ENCODE results near the gene CALML5.

The CALML5 gene

DNA sequence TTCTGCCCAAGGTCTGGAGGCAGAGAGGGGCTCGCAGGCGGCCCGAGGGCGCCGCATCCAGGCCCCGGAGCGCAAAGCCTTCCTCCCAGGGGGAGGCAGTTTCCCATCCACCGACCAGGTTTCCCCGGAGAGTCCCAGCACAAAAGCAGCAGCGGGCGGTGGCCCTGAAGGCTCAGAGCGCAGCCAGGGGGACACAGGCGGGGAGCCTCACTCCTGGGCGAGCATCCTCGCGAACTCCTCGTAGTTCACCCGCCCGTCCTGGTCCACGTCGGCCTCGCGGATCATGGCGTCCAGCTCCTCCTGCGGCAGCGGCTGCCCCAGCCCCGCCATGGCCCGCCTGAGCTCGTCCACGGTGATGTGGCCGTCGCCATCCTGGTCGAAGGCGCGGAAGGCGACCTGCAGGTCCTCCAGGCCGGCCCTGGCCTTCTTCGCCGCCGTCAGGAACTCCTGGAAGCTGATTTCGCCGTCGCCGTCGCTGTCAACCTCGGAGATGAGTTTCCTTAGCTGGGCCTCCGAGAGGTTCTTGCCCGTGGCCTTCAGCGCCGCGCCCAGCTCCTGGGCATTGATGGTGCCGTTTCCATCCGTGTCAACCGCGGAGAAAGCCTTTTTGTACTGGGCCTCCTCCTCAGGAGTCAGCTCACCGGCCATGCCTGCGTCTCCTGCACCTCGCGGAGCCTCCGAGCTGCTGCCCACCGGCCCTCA is 428 bp downstream of the CALML5 start:
- no peak for DNase-seq

DNA sequence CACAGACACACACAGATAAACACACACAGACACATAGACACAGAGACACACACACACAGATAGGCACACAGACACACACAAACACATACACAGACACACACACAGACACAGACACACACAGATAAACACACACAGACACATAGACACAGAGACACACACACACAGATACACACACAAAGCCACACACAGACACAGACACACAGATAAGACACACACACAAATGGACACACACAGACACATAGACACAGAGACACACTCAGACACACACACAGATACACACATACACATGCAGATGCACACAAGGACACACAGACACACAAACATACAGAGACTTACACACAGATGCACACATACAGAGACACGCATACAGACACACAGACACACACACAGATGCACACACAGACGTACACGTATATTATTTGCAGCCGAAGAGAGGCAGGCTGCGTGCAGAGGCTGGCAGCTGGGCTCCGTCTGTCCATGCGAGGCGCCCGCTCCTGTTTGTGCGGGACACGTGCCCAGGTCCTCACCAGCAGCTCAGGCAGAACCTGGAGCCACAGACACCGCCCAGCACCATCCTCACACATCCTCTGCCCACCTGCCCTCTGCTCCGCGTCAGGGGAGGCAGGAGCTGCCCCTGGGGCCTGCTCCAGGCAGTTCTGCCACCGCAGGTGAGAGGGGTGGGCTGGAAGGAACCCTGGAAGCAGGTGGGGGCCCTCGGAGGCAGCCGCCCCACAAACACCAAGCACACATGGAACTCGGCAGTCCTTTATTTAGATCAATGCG is 1.2 kb downstream of the CALML5 start:
- DNase-seq, result no peak

DNA sequence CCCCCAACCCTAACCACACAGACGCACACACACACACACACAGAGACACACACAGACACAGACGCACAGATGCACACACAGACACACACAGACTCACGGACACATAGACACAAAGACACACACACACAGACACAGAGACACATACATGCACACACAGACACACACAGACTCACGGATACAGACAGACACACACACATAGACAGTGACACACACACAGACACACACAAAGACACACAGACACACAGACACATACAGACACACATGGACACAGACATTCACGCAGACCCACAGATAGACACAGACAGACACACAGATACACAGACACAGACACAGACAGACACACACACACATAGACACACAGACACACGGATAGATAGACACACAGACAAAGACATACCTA is 2.1 kb downstream of the CALML5 start:
- no peak for DNase-seq

DNA sequence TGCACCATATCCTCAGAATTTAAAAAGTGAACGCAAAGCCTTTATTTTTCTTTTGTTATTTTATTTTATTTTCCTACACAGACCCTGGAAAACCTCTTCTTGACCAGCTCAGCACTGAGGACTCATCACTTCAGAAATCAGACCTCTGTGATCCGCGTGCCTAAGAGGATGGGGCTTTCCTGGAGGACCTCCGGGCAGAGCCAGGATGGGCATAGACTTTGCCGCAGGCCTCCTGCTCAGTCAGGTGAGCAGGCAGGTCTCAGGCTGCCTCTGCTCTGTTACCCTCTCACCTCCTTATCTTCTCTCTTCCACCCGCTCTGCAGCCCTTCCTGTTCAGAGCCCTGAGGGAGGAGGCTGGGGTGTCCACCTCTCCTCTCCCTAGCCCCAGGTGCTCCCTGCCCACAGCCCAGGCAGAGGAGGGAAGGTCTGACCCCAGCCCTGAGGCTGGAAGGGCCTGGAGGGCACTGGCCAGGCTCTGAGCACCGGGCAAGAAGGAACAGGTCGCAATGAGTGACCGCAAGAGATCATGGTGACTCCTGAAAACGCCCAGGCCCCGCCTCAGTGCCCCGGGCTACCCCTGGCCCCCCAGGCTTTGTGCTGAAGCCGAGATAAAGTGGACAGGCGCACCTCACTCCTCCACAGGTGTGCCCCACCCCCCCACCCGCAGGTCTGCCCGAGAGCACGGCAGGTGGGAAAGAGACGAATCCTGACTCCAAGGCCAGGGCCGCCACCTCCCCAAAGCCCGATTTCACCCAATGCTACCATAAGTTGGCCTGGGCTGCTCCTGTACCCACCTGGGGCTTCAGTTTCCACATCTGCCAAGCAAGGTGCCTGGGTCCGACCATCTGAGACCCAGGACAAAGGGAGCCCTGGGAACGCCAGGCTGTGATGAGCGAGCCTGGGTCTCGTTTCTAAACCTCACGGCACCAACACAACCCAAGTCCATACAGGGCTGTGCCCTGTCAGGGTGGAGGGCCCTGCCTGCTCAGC is 2.8 kb downstream of the CALML5 start:
- DNase-seq, result no peak

DNA sequence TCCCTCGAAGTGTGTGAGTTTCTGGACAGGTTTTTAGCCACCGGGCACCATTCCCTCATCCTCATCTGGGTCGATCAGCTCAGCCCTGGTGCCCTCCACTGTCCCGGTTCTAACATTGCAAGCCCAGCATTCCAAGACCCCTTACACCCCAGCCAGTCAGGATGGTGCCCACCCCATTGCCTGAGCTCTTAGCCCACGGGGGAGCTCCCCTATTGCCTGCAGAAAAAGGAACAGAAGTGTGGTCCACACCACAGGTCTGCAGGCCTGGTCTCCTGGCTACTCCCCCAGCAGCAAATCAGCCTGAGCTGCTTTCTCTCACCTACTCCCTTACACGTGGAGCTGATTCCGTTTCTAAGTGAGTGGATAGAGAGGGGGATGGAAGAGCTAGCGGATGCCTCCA is 4.8 kb downstream of the CALML5 start:
- DNase-seq, result no peak

DNA sequence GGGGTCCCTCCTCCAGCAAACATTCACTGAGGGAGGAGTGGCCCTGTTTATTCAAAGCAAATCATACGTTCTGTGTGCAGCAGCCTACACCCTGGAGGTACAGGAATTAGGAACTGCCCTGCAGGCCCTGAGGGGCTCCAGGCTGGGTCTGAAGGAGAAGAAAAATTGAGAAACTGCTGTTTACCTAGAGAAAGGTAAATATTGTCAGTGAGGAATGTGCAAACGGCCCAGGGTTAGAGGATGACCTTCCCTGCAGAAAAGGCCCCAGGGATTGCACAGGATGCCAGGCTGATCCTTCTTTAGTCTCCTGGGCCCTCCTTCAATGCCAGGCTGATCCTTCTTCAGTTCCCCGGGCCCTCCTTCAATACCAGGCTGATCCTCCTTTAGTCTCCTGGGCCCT is 5.7 kb downstream of the CALML5 start:
- DNase-seq, result no peak

DNA sequence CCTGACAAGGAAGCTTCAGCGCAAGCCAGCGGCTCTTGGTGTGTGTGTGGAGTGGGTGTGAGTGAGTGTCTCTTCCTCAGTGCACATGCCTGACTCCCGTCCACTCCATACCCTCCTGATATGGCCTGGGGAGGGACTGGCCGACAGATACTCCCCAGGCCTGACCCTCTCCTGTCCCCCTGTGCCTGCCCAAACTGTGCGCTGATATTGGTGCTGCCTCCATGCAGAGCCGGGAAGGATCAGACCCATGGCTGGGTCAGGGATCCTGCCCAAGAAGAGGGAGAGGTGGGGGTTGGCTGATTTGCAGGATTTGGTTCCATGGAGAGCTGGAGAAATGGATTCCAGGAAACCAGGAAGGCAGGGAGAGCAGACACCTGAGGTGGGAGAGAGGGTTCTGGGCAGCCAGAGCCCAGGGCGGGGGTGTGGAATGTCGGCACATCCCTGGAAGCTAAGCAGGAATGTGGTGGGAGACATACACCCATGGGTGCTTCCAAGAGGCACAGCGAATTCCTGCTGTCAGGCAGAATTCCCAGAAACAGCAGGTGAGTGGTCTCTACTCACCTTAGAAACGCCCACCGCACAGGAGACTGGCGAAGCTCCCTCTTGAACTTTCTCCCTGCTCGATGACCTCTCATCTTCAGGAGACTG is 6.3 kb downstream of the CALML5 start:
- no peak for DNase-seq

DNA sequence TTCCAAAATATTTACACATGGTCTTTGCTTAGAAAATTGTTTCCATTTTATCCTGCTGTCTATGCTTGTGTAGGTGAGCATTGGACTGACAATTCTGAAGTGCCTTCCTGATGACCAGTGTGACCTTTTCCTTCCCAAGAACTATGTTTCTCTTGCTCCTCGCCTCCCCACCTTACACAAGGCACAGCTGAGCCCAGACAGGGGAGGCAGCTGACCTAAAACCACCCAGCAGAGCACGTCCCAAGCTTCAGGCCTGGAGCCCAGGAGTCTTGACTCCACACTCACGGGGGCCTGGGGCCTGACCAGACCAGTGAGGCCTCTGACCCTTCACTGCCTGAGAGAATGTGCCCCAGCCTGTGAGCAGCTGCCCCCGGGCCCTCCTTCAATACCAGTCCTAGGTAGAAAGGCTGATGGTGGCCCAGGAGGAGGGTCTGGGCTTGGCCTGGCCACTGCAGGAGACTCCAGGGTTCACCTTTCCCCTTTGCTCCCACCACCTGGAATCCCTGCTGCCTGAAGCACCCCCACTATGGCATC is 7.0 kb downstream of the CALML5 start:
- no peak for DNase-seq

DNA sequence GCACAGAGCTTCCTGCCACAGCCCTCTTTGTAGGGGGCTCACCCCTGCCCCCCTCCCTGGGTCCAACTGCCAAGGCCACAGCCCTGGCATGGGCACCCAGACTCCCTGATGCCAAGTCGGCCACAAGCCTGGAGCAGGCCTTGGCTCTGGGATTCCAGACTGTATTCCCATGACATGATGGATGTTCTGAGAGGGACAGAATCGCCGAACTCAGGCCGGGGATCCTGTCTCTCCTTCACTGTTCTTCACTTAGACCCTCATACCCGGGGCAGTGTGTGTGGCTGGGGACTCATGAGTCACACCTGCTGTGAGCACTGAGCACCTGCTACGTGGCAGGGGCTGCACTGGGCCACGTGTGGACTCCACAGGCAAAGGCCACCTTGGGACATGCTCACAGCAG is 7.9 kb downstream of the CALML5 start:
- no peak for DNase-seq

DNA sequence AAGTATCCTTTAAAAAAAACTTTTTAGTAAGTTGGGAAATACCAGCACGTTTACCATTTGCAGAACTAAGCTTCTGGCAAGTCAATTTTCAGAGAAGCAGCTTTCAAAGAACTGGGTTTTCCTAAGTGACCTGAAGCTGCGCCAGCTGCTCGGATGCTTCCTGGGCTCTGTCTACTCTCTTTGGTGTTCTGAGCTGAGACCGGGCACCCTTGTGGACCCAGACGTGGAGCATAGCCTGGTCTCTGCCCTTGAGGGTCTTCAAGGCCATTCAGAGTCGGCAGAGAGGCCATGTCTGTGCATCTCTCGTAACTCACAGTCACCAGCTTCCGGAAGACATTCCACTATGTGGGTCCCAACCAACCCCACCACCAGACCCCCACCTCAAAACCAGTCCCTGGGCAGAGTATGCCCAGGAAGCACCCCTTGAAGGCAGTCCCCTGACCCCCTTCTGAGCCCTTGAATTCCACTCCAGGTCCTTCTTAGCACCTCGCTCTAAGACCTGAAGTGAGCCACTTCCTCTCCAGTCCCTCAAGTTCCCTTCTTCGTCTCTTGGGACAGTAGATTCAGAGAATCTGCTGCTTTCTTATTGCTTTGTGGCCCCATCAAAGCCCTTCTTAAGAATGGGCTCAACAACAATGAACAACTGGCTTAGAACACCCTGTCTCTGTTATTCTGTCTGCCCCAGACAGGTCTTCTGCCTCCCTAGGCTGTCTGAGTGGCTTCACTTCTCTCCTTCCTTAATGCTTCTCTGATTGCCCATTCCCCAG is 8.5 kb downstream of the CALML5 start:
- DNase-seq, result no peak

DNA sequence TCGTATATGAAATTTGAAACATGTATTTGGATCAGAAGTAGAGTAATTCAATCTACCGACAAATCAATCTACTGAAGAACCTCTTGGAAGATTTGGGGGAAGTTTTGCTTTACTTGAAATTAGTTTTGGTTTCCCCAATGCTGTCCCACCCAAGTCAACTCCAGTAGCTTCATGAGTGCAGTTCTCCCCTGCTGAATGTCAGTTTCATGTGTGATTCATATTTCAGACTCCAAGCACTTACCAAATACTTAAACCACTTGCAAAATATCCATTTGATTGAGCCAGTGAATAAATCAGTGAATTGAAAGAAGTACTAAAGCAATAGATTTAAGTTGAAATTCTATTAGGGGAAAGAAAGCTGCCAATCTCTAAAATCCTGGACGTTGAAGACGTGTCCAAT is 9.3 kb downstream of the CALML5 start:
- DNase-seq, result no peak

DNA sequence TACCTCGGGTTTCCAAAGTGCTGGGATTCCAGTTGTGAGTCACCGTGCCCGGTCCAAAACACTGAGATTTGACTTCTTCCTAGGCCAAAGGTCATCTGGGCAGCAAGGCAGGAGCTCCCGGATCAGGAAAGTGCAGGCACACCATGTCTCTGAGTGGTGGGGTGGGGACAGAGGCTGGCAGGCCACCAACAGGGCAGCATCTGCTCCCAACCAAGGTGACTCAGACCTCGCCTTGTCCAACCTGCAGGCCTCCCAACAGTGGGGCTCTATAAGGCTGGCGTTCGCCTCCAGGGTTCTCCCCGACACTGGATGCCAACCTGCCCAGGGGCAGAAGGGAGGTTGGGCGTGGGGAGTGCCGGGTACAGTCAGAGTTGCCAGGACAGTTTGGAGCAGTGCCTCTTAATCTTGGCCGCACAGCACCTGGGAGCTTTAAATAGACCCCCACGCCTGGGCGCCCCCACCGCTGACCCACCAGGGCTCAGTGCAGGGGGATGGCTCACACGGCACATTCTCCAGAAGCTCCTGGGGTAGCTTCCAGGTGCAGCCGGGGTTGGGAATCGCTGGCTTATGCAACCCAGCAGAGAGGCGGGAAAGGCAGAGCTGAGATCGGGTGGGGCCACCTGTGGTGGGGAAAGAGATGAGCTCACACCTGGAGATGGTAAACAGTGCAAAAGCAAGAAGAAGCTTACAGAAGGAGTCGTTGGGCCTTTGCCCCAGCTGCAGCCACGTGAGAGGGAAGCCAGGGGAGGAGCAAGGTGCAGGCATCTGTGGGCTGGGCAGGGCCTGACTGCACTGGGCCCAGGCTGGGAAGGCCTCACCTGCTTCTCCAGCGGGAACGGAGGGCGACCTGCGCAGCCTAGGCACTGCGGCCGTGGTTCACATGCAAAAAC is 10.9 kb downstream of the CALML5 start:
- DNase-seq, result no peak

DNA sequence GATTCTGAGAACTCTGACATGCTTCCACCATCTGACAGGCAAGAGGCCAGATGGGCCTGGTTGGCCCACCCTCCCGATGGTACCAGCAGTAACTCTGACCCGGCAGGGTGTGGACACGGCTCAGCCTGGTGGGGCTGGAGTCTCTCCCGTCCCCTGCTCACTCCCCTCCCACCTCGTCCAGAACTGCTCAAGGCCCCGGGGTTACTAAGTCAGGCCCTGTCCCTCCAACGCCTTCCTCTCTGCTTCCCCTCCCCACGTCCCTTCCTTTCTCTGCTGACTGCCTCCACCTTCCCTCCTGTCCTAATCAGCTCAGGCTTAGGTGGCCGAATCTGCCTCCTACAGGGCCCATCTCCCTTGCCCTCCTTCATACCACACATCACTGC is 12.5 kb downstream of the CALML5 start:
- DNase-seq, result no peak

DNA sequence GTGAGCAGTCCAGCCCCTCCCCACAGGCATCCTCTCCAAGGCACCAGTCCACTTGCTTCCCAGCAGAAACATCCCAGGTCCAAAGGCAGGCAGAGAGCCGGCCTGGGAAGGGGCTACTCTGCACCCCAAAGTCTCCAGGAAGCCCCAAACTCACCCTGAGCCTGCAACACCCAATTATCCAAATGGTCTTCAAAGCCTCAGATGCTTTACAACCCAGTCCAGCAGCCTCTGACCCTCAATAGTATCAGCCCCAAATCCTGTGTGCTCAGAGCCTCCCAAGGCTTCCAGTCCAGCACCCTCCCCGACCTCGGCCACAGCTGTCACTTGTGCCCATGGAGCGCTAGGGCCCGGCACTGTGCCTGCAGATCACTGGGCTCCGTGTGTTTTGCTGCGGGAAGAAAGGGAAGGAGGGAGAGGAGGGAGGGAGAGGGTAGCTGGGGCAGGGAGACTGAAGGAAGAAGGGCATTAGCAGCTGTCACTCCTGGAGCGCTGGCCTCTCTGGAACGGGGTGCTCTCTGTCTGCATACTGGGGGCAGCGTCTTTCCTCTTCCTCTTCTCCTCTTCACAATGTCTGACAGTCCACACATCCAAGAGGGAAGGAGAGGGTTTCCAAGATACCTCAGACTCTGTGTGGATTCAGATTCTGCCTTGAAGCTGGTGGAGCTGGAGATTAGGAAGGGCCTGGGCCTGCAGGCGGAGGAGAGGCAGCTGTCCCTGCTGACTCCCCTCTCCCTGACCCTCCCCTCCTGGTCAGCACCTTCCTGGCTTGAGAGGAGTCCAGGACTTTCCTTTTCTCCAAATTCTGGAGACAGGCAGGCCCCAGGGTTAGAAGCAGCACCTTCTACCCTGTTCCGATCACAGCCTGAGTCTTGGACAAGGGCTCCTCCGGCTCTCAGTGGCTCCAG is 13.2 kb downstream of the CALML5 start:
- no peak for DNase-seq

DNA sequence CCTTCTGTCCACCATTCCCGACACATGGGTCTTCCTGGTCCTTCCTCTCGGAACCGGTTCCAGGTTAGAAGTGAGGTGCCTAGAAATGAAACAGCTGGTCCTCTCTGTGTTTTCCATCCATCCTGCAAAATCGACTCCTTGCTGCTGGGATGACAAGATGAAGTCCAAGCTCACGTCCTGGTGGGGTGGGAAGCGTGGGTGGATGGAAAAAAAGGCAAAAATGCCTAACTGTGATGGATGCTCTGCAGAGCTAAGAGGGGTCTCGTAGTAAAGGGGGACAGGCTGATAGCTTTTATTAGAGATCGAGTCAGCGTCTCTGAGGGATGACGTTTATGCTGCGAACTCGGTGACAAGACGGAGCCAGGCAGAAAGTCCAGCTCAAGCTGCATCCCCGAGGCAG is 14.1 kb downstream of the CALML5 start:
- DNase-seq, result no peak

DNA sequence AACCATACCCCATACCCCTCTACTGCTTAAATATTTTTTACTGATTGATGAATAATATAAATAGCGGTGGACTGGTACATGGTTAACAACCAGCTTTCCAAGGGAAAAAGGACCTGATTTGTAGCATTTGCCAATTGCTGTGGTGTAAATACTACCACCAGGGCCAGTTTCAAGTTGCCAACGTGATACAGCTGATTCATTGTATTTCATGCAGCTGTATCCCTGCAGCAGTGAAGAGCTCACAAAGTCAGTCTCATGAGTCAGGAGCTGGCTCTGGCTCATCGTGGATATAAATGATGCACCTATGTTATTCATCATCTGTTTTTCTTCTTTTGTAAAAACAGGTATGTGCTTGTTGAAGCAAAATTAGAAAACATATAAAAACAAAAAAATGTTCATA is 15.2 kb downstream of the CALML5 start:
- DNase-seq, result no peak

DNA sequence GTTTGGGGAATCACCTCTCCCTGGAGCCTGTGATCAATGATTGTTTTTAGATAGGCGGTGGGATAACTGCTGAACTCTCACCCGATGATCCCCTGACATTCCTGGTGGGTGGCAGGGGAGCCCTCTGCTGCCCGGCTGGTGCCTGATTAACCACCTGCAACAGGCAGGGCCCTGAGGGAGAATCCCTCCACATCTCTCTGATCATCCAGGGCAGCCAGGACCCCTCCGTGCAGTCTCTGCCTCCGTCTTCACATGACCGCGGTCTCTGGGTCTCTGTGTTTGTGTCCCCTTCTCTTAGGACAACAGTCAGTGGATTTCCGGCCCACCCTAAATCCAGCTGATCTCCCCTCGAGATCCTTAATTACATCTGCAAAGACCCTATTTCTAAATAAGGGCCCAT is 17.4 kb downstream of the CALML5 start:
- no peak for DNase-seq

DNA sequence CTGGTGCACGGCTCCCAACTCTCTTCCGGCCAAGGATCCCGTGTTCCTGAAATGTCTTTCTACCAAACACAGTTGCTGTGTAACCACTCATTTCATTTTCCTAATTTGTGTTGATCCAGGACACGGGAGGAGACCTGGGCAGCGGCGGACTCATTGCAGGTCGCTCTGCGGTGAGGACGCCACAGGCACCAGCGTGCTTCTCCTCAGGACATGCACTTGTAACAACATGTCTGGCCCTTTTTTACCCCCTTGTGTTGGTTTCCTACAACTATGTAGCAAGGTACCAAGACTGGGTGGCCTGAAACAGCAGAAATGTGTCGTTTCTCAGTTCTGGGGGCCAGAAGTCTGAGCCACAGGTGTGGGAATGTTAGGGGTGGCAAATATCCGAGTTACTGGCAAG is 18.2 kb downstream of the CALML5 start:
- DNase-seq, result no peak

DNA sequence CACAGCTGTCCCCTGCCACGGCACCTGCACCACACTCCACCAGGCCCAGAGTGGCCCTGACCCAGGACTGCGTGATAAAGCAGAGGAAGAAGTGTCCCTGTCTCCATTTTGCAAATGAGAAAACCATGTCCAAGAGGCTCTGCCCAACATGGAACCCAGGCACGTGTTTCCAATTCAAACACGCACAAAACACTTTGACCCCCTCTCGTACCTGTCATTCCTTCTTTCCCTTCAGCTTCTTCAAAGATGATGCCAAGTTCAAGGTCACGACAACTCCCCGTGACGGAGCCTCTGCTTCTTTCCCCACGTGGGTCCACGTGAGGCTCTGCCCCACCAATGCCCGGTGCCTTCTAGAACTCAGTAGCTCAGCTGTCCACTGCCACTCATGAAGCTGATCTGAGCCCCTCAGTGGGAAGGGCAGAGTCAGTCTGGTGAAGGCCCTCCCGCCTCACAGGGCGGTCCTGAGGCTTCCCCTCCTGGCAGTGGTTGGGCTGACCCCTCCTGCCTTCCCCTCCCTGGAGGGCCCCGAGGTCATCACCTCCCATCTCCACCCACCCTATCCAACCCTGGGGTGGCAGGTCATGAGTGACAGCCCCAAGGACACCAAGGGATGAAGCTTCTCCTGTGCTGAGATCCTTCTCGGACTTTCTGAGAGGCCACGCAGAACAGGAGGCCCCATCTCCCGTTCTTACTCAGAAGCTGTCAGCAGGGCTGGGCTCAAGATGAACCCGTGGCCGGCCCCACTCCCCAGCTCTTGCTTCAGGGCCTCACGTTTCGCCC is 19.0 kb downstream of the CALML5 start:
- no peak for DNase-seq

All from NCI-H774 (cell line).